HepG2 (cell line): ENCODE data around the gene UBTF. TPM values are rescaled to one million over a fixed set of nuclear protein-coding genes. Genes with fewer than 3 reads are reported as not detected.

Source experiments
- CBX5 ChIP-seq: sonication (generic); formaldehyde crosslinking; IDR thresholded peaks from 2 replicates; pipeline ENCODE4 v1.4.0; 2020; ENCODE audit warnings: missing genetic modification reagents, borderline replicate concordance
- ERF ChIP-seq: IDR thresholded peaks from 2 replicates; pipeline ENCODE4 v1.6.1; 2018; ENCODE audit warnings: missing biosample characterization, missing genetic modification reagents
- GFI1 ChIP-seq: sonication (generic); formaldehyde crosslinking; IDR thresholded peaks from 2 replicates; pipeline ENCODE4 v1.5.0; 2020; ENCODE audit warnings: missing genetic modification reagents, mild to moderate bottlenecking, borderline replicate concordance
- HDAC1 ChIP-seq: sonication (generic); formaldehyde crosslinking; IDR thresholded peaks from 2 replicates; pipeline ENCODE4 v1.5.1; 2020; ENCODE audit warnings: mild to moderate bottlenecking, missing genetic modification reagents
- KDM2A ChIP-seq: sonication (generic); formaldehyde crosslinking; IDR thresholded peaks from 2 replicates; pipeline ENCODE4 v1.4.0; 2020; ENCODE audit warnings: low read depth, missing genetic modification reagents, borderline replicate concordance
- KDM4B ChIP-seq: sonication (generic); formaldehyde crosslinking; IDR thresholded peaks from 2 replicates; pipeline ENCODE4 v1.4.0; 2020; ENCODE audit warnings: missing genetic modification reagents
- NFE2 ChIP-seq: sonication (generic); formaldehyde crosslinking; IDR thresholded peaks from 2 replicates; pipeline ENCODE4 v1.4.0; 2020; ENCODE audit warnings: missing genetic modification reagents
- RXRB ChIP-seq: IDR thresholded peaks from 2 replicates; pipeline ENCODE4 v1.6.1; 2016; ENCODE audit warnings: borderline replicate concordance, missing genetic modification reagents, missing compliant biosample characterization
- TRIM24 ChIP-seq: sonication (generic); formaldehyde crosslinking; IDR thresholded peaks from 2 replicates; pipeline ENCODE4 v1.8.0; 2022; ENCODE audit warnings: mild to moderate bottlenecking, missing genetic modification reagents
- ZNF292 ChIP-seq: sonication (generic); formaldehyde crosslinking; IDR thresholded peaks from 2 replicates; pipeline ENCODE4 v1.8.1; 2022; ENCODE audit warnings: mild to moderate bottlenecking, low read depth, missing genetic modification reagents, borderline replicate concordance
- ZNF501 ChIP-seq: sonication (generic); formaldehyde crosslinking; IDR thresholded peaks from 2 replicates; pipeline ENCODE4 v1.5.1; 2020; ENCODE audit warnings: mild to moderate bottlenecking, moderate library complexity, missing genetic modification reagents
- ZNF616 ChIP-seq: sonication (generic); formaldehyde crosslinking; IDR thresholded peaks from 2 replicates; pipeline ENCODE4 v1.5.0; 2020; ENCODE audit warnings: low read depth, mild to moderate bottlenecking, missing genetic modification reagents
- ZNF672 ChIP-seq: sonication (generic); formaldehyde crosslinking; IDR thresholded peaks from 2 replicates; pipeline ENCODE4 v1.8.1; 2022; ENCODE audit warnings: missing genetic modification reagents
- ZNF891 ChIP-seq: sonication (generic); formaldehyde crosslinking; IDR thresholded peaks from 2 replicates; pipeline ENCODE4 v1.5.0; 2020; ENCODE audit warnings: mild to moderate bottlenecking, missing genetic modification reagents
- polyA plus RNA-seq, 8 experiments: library from polyadenylated mRNA; depleted of rRNA in 3 of 8; stranded (reverse) in 7 of 8; unstranded in 1 of 8; fragments of >200 nt; fragmentation: Illumina TruSeq in 4 of 8; extraction: Trizol in 4 of 8; gene quantifications; 2 replicates each; pipeline versions ENCODE4 v1.2.1 to v1.2.3, GENCODE V29; 2011 to 2016; ENCODE audit warnings: low read depth in 4 of 8, missing spikeins in 1 of 8, mixed read lengths in 1 of 8; ENCODE audit not compliant: insufficient read depth in 1 of 8
- total RNA-seq, 5 experiments: library from RNA; depleted of rRNA; stranded (reverse); fragments of >200 nt; fragmentation: Illumina TruSeq; extraction: Trizol; gene quantifications; 2 replicates each; pipeline ENCODE4 v1.2.3, GENCODE V29; 2016; ENCODE audit warnings: low read depth in 1 of 5
- TF ChIP-seq, protein P1 (sequence below): sonication (generic); formaldehyde crosslinking; IDR thresholded peaks from 2 replicates; pipeline ENCODE4 v1.9.0; 2021; ENCODE audit warnings: missing genetic modification reagents, mild to moderate bottlenecking, borderline replicate concordance
- TF ChIP-seq, protein P2 (sequence below): IDR thresholded peaks from 2 replicates; pipeline ENCODE4 v1.6.1; 2018; ENCODE audit warnings: missing genetic modification reagents
- TF ChIP-seq, protein P3 (sequence below): sonication (generic); formaldehyde crosslinking; IDR thresholded peaks from 2 replicates; pipeline ENCODE4 v1.4.0; 2020; ENCODE audit warnings: low read depth, missing genetic modification reagents
- TF ChIP-seq, protein P4 (sequence below): sonication (generic); formaldehyde crosslinking; IDR thresholded peaks from 2 replicates; pipeline ENCODE4 v1.8.0; 2022; ENCODE audit warnings: missing genetic modification reagents, low read depth, mild to moderate bottlenecking, borderline replicate concordance
- TF ChIP-seq, protein P5 (sequence below): sonication (generic); IDR thresholded peaks from 2 replicates; pipeline ENCODE4 v1.6.1; 2016; ENCODE audit warnings: low read depth, borderline replicate concordance
- TF ChIP-seq, protein P6 (sequence below): sonication (generic); formaldehyde crosslinking; IDR thresholded peaks from 2 replicates; pipeline ENCODE4 v1.9.0; 2022; ENCODE audit warnings: missing genetic modification reagents, mild to moderate bottlenecking, borderline replicate concordance

The UBTF gene
- total and polyA plus RNA-seq, 2 of the 13 experiments (the other 11 are each of a cell fraction or from before 2014, with no cell fraction given) = 15.2 to 60.9 TPM

DNA sequence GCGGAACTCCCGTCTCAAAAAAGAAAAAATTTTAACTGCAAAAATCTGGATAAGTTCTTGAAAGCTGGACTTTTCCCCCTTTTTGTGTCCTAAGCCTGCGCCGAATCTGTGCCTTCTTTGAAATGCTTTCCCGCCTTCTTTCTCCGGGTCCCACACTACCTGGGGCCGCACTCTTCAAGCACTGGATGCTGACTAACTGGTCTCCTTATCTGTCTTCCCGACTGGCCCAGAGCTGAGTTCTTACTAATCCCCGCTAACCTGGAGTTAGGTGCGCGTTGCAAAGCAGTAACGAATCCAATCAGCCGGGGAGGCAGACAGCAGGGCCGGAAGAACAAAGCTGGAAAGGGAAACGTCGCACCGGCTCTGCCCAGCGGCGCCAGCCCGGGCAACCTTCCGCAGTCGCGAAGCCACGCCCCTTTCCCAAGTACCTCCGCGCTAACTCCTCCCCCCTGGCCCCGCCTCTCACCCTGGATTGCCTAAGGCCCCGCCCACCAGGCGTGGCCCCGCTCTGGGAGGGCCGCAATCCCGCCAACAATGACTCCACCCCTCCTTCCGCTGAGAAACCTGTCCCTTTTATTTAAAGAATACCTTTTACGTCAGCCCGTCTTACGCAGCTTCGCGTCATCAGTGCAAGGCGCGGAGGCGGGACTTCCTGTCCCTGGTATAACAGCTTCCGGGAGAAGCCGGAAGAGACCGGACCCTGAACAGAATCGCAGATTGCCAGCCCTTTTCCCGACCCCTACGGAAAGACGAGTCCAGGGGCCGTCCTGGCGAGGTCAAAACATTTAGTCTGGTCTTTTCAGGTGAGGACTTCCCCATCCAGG is 33.0 kb downstream of the UBTF start, which contains the start of gene TMUB2 (continued):
- TF ChIP-seq, protein P1, sequence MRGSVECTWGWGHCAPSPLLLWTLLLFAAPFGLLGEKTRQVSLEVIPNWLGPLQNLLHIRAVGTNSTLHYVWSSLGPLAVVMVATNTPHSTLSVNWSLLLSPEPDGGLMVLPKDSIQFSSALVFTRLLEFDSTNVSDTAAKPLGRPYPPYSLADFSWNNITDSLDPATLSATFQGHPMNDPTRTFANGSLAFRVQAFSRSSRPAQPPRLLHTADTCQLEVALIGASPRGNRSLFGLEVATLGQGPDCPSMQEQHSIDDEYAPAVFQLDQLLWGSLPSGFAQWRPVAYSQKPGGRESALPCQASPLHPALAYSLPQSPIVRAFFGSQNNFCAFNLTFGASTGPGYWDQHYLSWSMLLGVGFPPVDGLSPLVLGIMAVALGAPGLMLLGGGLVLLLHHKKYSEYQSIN (CRISPR knock-in tag) = no peak
- TF ChIP-seq ZNF672 (CRISPR knock-in tag) = no peak
- peak; percentile 52 for TF ChIP-seq RXRB
- no peak for TF ChIP-seq KDM4B (CRISPR knock-in tag)
- TF ChIP-seq, protein P2, sequence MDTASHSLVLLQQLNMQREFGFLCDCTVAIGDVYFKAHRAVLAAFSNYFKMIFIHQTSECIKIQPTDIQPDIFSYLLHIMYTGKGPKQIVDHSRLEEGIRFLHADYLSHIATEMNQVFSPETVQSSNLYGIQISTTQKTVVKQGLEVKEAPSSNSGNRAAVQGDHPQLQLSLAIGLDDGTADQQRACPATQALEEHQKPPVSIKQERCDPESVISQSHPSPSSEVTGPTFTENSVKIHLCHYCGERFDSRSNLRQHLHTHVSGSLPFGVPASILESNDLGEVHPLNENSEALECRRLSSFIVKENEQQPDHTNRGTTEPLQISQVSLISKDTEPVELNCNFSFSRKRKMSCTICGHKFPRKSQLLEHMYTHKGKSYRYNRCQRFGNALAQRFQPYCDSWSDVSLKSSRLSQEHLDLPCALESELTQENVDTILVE (CRISPR knock-in tag) = peak; percentile 92
- TF ChIP-seq HDAC1 (CRISPR knock-in tag) = peak; percentile 88
- TF ChIP-seq NFE2 (CRISPR knock-in tag) = no peak
- TF ChIP-seq GFI1 (CRISPR knock-in tag) = no peak
- TF ChIP-seq, protein P3, sequence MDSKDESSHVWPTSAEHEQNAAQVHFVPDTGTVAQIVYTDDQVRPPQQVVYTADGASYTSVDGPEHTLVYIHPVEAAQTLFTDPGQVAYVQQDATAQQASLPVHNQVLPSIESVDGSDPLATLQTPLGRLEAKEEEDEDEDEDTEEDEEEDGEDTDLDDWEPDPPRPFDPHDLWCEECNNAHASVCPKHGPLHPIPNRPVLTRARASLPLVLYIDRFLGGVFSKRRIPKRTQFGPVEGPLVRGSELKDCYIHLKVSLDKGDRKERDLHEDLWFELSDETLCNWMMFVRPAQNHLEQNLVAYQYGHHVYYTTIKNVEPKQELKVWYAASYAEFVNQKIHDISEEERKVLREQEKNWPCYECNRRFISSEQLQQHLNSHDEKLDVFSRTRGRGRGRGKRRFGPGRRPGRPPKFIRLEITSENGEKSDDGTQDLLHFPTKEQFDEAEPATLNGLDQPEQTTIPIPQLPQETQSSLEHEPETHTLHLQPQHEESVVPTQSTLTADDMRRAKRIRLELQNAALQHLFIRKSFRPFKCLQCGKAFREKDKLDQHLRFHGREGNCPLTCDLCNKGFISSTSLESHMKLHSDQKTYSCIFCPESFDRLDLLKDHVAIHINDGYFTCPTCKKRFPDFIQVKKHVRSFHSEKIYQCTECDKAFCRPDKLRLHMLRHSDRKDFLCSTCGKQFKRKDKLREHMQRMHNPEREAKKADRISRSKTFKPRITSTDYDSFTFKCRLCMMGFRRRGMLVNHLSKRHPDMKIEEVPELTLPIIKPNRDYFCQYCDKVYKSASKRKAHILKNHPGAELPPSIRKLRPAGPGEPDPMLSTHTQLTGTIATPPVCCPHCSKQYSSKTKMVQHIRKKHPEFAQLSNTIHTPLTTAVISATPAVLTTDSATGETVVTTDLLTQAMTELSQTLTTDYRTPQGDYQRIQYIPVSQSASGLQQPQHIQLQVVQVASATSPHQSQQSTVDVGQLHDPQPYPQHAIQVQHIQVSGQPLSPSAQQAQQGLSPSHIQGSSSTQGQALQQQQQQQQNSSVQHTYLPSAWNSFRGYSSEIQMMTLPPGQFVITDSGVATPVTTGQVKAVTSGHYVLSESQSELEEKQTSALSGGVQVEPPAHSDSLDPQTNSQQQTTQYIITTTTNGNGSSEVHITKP (CRISPR knock-in tag) = 0 out of 2 replicates have a peak, but pooled peaks have one; percentile 16
- TF ChIP-seq, protein P4, sequence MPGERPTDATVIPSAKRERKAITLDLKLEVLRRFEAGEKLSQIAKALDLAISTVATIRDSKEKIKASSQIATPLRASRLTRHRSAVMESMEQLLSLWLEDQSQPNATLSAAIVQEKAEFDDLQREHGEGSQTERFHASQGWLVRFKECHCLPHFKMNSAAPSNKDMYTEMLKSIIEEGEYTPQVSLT = no peak
- TF ChIP-seq ZNF292 (CRISPR knock-in tag) = no peak
- TF ChIP-seq TRIM24 (CRISPR knock-in tag) = no peak
- TF ChIP-seq KDM2A (CRISPR knock-in tag) = peak; percentile 74
- TF ChIP-seq, protein P5, sequence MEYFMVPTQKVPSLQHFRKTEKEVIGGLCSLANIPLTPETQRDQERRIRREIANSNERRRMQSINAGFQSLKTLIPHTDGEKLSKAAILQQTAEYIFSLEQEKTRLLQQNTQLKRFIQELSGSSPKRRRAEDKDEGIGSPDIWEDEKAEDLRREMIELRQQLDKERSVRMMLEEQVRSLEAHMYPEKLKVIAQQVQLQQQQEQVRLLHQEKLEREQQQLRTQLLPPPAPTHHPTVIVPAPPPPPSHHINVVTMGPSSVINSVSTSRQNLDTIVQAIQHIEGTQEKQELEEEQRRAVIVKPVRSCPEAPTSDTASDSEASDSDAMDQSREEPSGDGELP = 0 out of 2 replicates have a peak, but pooled peaks have one; percentile 8
- peak; percentile 79; the same call in 1 of the 2 replicates for TF ChIP-seq ERF (CRISPR knock-in tag)
- TF ChIP-seq, protein P6, sequence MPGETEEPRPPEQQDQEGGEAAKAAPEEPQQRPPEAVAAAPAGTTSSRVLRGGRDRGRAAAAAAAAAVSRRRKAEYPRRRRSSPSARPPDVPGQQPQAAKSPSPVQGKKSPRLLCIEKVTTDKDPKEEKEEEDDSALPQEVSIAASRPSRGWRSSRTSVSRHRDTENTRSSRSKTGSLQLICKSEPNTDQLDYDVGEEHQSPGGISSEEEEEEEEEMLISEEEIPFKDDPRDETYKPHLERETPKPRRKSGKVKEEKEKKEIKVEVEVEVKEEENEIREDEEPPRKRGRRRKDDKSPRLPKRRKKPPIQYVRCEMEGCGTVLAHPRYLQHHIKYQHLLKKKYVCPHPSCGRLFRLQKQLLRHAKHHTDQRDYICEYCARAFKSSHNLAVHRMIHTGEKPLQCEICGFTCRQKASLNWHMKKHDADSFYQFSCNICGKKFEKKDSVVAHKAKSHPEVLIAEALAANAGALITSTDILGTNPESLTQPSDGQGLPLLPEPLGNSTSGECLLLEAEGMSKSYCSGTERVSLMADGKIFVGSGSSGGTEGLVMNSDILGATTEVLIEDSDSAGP (CRISPR knock-in tag) = peak; percentile 99
- no peak for TF ChIP-seq CBX5 (CRISPR knock-in tag)
- no peak for TF ChIP-seq ZNF616 (CRISPR knock-in tag)
- TF ChIP-seq ZNF501 (CRISPR knock-in tag) = peak; percentile 81
- TF ChIP-seq ZNF891 (CRISPR knock-in tag) = 0 out of 2 replicates have a peak, but pooled peaks have one; percentile 7
